ENCODE data around the gene SRBD1.
"Not testable (repeated sequence)": the region's sequence is repeated elsewhere in the genome, so short reads cannot be mapped to it uniquely, and the experiment has no call there.

The SRBD1 gene

GRCh38 chr2:45458909-45459563, 152.0 kb downstream of the SRBD1 start:
- no peak for DNase-seq

- DNase-seq = no peak
These were observed 153.7 kb downstream of the SRBD1 start for GRCh38 chr2:45457211-45457945.

GRCh38 chr2:45452866-45453265, 158.2 kb downstream of the SRBD1 start:
- no peak for DNase-seq

- peak; percentile 7 for DNase-seq
These were observed 160.4 kb downstream of the SRBD1 start for GRCh38 chr2:45450634-45451033.

GRCh38 chr2:45448217-45448616, 162.8 kb downstream of the SRBD1 start:
- no peak for DNase-seq

GRCh38 chr2:45446016-45446415, 165.1 kb downstream of the SRBD1 start:
- DNase-seq = no peak

- no peak for DNase-seq
These were observed 166.0 kb downstream of the SRBD1 start for GRCh38 chr2:45445037-45445436.

- DNase-seq = no peak
These were observed 168.1 kb downstream of the SRBD1 start for GRCh38 chr2:45443012-45443411.

GRCh38 chr2:45442026-45442425, 169.0 kb downstream of the SRBD1 start:
- no peak for DNase-seq

GRCh38 chr2:45441571-45441970, 169.5 kb downstream of the SRBD1 start:
- no peak for DNase-seq

- no peak for DNase-seq
These were observed 171.0 kb downstream of the SRBD1 start for GRCh38 chr2:45439788-45440773.

- DNase-seq = no peak
These were observed 172.0 kb downstream of the SRBD1 start for GRCh38 chr2:45438872-45439665.

- DNase-seq = no peak
These were observed 174.6 kb downstream of the SRBD1 start for GRCh38 chr2:45436456-45436855.

GRCh38 chr2:45435316-45435715, 175.8 kb downstream of the SRBD1 start:
- no peak for DNase-seq

GRCh38 chr2:45433363-45433762, 177.7 kb downstream of the SRBD1 start:
- no peak for DNase-seq

GRCh38 chr2:45432406-45432805, 178.7 kb downstream of the SRBD1 start:
- no peak for DNase-seq

GRCh38 chr2:45426025-45426424, 185.0 kb downstream of the SRBD1 start:
- DNase-seq = not testable (repeated sequence)

GRCh38 chr2:45422921-45423320, 188.1 kb downstream of the SRBD1 start:
- DNase-seq = no peak

- DNase-seq = no peak
These were observed 192.5 kb downstream of the SRBD1 start for GRCh38 chr2:45418532-45418931.

GRCh38 chr2:45415534-45416123, 195.4 kb downstream of the SRBD1 start:
- DNase-seq = no peak

GRCh38 chr2:45412754-45413379, 198.2 kb downstream of the SRBD1 start:
- DNase-seq = no peak

- DNase-seq = no peak
These were observed 201.4 kb downstream of the SRBD1 start for GRCh38 chr2:45409677-45410076.
